ENCODE measurements around the gene MBP. TPM values are rescaled to one million over a fixed set of nuclear protein-coding genes. Genes with fewer than 3 reads are reported as not detected.

The MBP gene
- total and polyA plus RNA-seq, 2 experiments from 2014 or later, result 18.4 to 22.9 TPM

GRCh38 chr18:76999077-76999476 is 133.5 kb downstream of the MBP start:
- Histone ChIP-seq H3F3A (replicated peaks; ENCODE audit: low read depth) (no peaks in the 10 kb centered on the region), H3K27ac (ENCODE audit: low read depth) (no peak overlapping the region)
- no peak overlapping the region for H3K27ac Mint-ChIP-seq

More at GRCh38 chr18:76999077-76999476, 133.5 kb downstream of the MBP start:
- no peaks in the 10 kb centered on the region for H3K36me3 ChIP-seq (ENCODE audit: insufficient read depth)
- no peaks in the 10 kb centered on the region for H3K27me3 ChIP-seq (ENCODE audit: insufficient read depth)
- no peak for DNase-seq (ENCODE audit: low spot score)
- peaks cover 5% of the 10 kb centered on the region; the same call in 1 of the 2 replicates for H3K4me1 ChIP-seq (ENCODE audit: insufficient read depth)
- ATAC-seq, result no peak
- no peak overlapping the region for H3K4me3 ChIP-seq
- no peak for TF ChIP-seq STAT1 (IDR thresholded peaks at IDR 0.05; ENCODE audit: unreplicated experiment)
- no peak for TF ChIP-seq ZNF462 (CRISPR knock-in tag; IDR thresholded peaks at IDR 0.05)
- no peak for TF ChIP-seq CREB1 (CRISPR knock-in tag; IDR thresholded peaks at IDR 0.05; ENCODE audit: low read depth)
- TF ChIP-seq ETS1 (IDR thresholded peaks at IDR 0.05), result no peak
- no peak for TF ChIP-seq ZNF114 (CRISPR knock-in tag; IDR thresholded peaks at IDR 0.05)
- TF ChIP-seq EZH2 (IDR thresholded peaks at IDR 0.05; ENCODE audit: low read depth, unreplicated experiment), result no peak
- TF ChIP-seq REST (IDR thresholded peaks at IDR 0.05; ENCODE audit: unreplicated experiment), result no peak
- TF ChIP-seq JUNB (IDR thresholded peaks at IDR 0.05; ENCODE audit: unreplicated experiment), result no peak
- no peak for TF ChIP-seq POLR2AphosphoS5 (IDR thresholded peaks at IDR 0.05; ENCODE audit: low read depth)
- no peak for TF ChIP-seq EZH2phosphoT487 (IDR thresholded peaks at IDR 0.05; ENCODE audit: unreplicated experiment)
- TF ChIP-seq CTCF (conservative IDR thresholded peaks at IDR 0.05; ENCODE audit: low read depth in 2 of 2), result no peak
- TF ChIP-seq ZNF331 (CRISPR knock-in tag; IDR thresholded peaks at IDR 0.05; ENCODE audit: low read depth), result no peak
- no peak for TF ChIP-seq NANOG (IDR thresholded peaks at IDR 0.05; ENCODE audit: borderline replicate concordance)
- no peaks in the 10 kb centered on the region for H3K79me2 ChIP-seq (replicated peaks; ENCODE audit: insufficient read depth)
- H2AFZ ChIP-seq, result no peak overlapping the region
- Mint-ChIP-seq H3K9me3 (no peaks in the 10 kb centered on the region), H3K4me1 (peaks cover 9% of the 10 kb centered on the region; the same call in 2 of the 3 replicates), H3K4me3 (no peak overlapping the region), H3K36me3 (ENCODE audit: low read depth) (no peaks in the 10 kb centered on the region), H3K27me3 (ENCODE audit: insufficient read depth, low read depth, poor library complexity) (peaks cover 9% of the 10 kb centered on the region)
- H3K9me2 ChIP-seq (ENCODE audit: insufficient read depth), result no peaks in the 10 kb centered on the region
- no peaks in the 10 kb centered on the region for H4K20me1 ChIP-seq (replicated peaks; ENCODE audit: insufficient read depth)
- no peak overlapping the region for H3K4me2 ChIP-seq

All from GM23338 (cell line).